ENCODE measurements around the gene SPATA13. TPM values are rescaled to one million over a fixed set of nuclear protein-coding genes. Genes with fewer than 3 reads are reported as not detected.
"Not testable (repeated sequence)": the region's sequence is repeated elsewhere in the genome, so short reads cannot be mapped to it uniquely, and the experiment has no call there.

Gene SPATA13
- total and polyA plus RNA-seq, 2 donors (not counting 3 experiments of a cell fraction or from before 2014, with no cell fraction given): 6.6 to 12.9 TPM

- intact Hi-C loops (cut with micrococcal nuclease) (no loop called here), dilution Hi-C loops (cut with MboI; ENCODE audit: extremely low pct_ligation_motif_present, low sequenced_read_pairs) (no loop called here)
- no peaks in the 10 kb centered on the region for H4K20me1 ChIP-seq (replicated peaks; ENCODE audit: control insufficient read depth, extremely low read depth, insufficient read depth, low read length)
- no peak overlapping the region for H3K4me3 ChIP-seq (replicated peaks in 1 of 3; ENCODE audit: insufficient read depth in 1 of 3, low read depth in 1 of 3, low read length in 3 of 3)
- H3K27me3 ChIP-seq (ENCODE audit: control insufficient read depth in 2 of 2, insufficient read depth in 2 of 2, low read length in 2 of 2): peaks cover 0 to 10% of the 10 kb centered on the region in 2 experiments
- DNase-seq (ENCODE audit: low read depth, low spot score): no peak
- H3K9me1 ChIP-seq (replicated peaks; ENCODE audit: control insufficient read depth, extremely low read depth, insufficient read depth, low read length): no peaks in the 10 kb centered on the region
- no peak for FAIRE-seq
- CTCF ChIA-PET: no interaction called here
- TF ChIP-seq GATA2 (IDR thresholded peaks at IDR 0.05; ENCODE audit: insufficient read depth, insufficient read length, low read depth, low read length) (no peak), JUN (IDR thresholded peaks at IDR 0.05; ENCODE audit: borderline replicate concordance, insufficient read depth, insufficient read length, low read depth) (no peak), EZH2 (IDR thresholded peaks at IDR 0.05; ENCODE audit: borderline replicate concordance, low read depth, low read length, severe bottlenecking) (no peak), FOS (IDR thresholded peaks at IDR 0.05; ENCODE audit: borderline replicate concordance, insufficient read depth, low read length) (no peak), MYC (IDR thresholded peaks at IDR 0.05; ENCODE audit: low read depth, low read length) (no peak), POLR2AphosphoS5 (IDR thresholded peaks at IDR 0.05; ENCODE audit: insufficient read depth, low read depth, low read length) (no peak), CTCF (IDR thresholded peaks at IDR 0.05; ENCODE audit: extremely low read depth in 1 of 2, insufficient read depth in 1 of 2, low read depth in 1 of 2, low read length in 2 of 2) (no peak), POLR2A (IDR thresholded peaks at IDR 0.05; ENCODE audit: low read depth, low read length) (no peak), MAX (IDR thresholded peaks at IDR 0.05; ENCODE audit: insufficient read depth, insufficient read length) (no peak)
- BruUV-seq (replicated peaks): no TSS peak
- H2AFZ ChIP-seq (ENCODE audit: low read depth, low read length): no peak overlapping the region
- H3K4me2 ChIP-seq (ENCODE audit: insufficient read depth, low read length): no peak overlapping the region
- H3K9me3 ChIP-seq (replicated peaks; ENCODE audit: control insufficient read depth, insufficient read depth, low read length): no peaks in the 10 kb centered on the region
- H3K36me3 ChIP-seq (ENCODE audit: control insufficient read depth in 2 of 2, extremely low read depth in 1 of 2, insufficient read depth in 2 of 2, low read length in 2 of 2): no peaks in the 10 kb centered on the region
- POLR2A ChIA-PET: no interaction called here
- no peaks in the 10 kb centered on the region for H3K4me1 ChIP-seq (ENCODE audit: control insufficient read depth, extremely low read depth, insufficient read depth, low read length)
- H3K9ac ChIP-seq (replicated peaks; ENCODE audit: extremely low read depth, insufficient read depth, low read length): no peak overlapping the region
- no peaks in the 10 kb centered on the region for H3K79me2 ChIP-seq (ENCODE audit: control insufficient read depth, insufficient read depth, low read length)
- H3K27ac ChIP-seq (ENCODE audit: insufficient read depth, low read depth, low read length): no peak overlapping the region
These were observed 163.2 kb downstream of the SPATA13 start for GRCh38 chr13:24323739-24324075.

GRCh38 chr13:24327598-24327997 is 167.1 kb downstream of the SPATA13 start:
- H4K20me1 ChIP-seq (replicated peaks; ENCODE audit: control insufficient read depth, extremely low read depth, insufficient read depth, low read length); H3K79me2 ChIP-seq (ENCODE audit: control insufficient read depth, insufficient read depth, low read length); H3K9ac ChIP-seq (replicated peaks; ENCODE audit: extremely low read depth, insufficient read depth, low read length); intact Hi-C loops (cut with micrococcal nuclease); H3K27ac ChIP-seq (ENCODE audit: insufficient read depth, low read depth, low read length); FAIRE-seq; H3K4me1 ChIP-seq (ENCODE audit: control insufficient read depth, extremely low read depth, insufficient read depth, low read length); CTCF ChIA-PET; H3K4me2 ChIP-seq (ENCODE audit: insufficient read depth, low read length); dilution Hi-C loops (cut with MboI; ENCODE audit: extremely low pct_ligation_motif_present, low sequenced_read_pairs); POLR2A ChIA-PET; DNase-seq (ENCODE audit: low read depth, low spot score); H3K9me1 ChIP-seq (replicated peaks; ENCODE audit: control insufficient read depth, extremely low read depth, insufficient read depth, low read length); H2AFZ ChIP-seq (ENCODE audit: low read depth, low read length); H3K4me3 ChIP-seq (replicated peaks in 1 of 3; ENCODE audit: insufficient read depth in 1 of 3, low read depth in 1 of 3, low read length in 3 of 3); H3K9me3 ChIP-seq (replicated peaks; ENCODE audit: control insufficient read depth, insufficient read depth, low read length); BruUV-seq (replicated peaks); H3K36me3 ChIP-seq (ENCODE audit: control insufficient read depth in 2 of 2, extremely low read depth in 1 of 2, insufficient read depth in 2 of 2, low read length in 2 of 2): not testable (repeated sequence)
- peaks cover 0 to 12% of the 10 kb centered on the region in 2 experiments for H3K27me3 ChIP-seq (ENCODE audit: control insufficient read depth in 2 of 2, insufficient read depth in 2 of 2, low read length in 2 of 2)

All from endothelial cell of umbilical vein (primary cell).